NT2/D1 (cell line): ENCODE results near the gene DPPA5.

Source experiments
- SUZ12 ChIP-seq: IDR thresholded peaks from 2 replicates; pipeline ENCODE4 v1.6.1; 2011; ENCODE audit not compliant: insufficient read length, insufficient read depth; ENCODE audit errors: extremely low read depth
- YY1 ChIP-seq: IDR thresholded peaks from 2 replicates; pipeline ENCODE4 v1.6.1; 2011; ENCODE audit not compliant: insufficient read length, insufficient read depth

GRCh38 chr6:73329201-73329600 lies 24.9 kb downstream of the DPPA5 start:
- no peak for TF ChIP-seq SUZ12
- TF ChIP-seq YY1 = no peak
